OCI-LY1 (cell line): ENCODE measurements around the gene TRABD2B.

ENCODE experiments used
- H2AFZ ChIP-seq: fragments of 200-600 bp; sonication (generic), shearing (Covaris generic); 2 replicates; pipeline ENCODE4 v1.6.0; 2014; ENCODE audit warnings: antibody characterized with exemption, mild to moderate bottlenecking, low read length
- H3F3A ChIP-seq: fragments of 200-600 bp; sonication (generic), shearing (Covaris generic); 2 replicates; pipeline ENCODE4 v1.6.0; 2014; ENCODE audit warnings: mild to moderate bottlenecking, antibody characterized with exemption, low read length, moderate library complexity; ENCODE audit not compliant: insufficient read depth
- H3K27ac ChIP-seq: fragments of 200-600 bp; sonication (generic); 2 replicates; pipeline ENCODE4 v1.5.1; 2014; ENCODE audit warnings: low read length, mixed run types, mild to moderate bottlenecking, low read depth; ENCODE audit not compliant: poor library complexity, severe bottlenecking
- H3K27me3 ChIP-seq: fragments of 200-600 bp; sonication (generic); 2 replicates; pipeline ENCODE4 v1.6.0; 2014; ENCODE audit warnings: antibody characterized with exemption, mild to moderate bottlenecking, low read length, moderate library complexity; ENCODE audit not compliant: insufficient read depth
- H3K36me3 ChIP-seq: fragments of 200-600 bp; sonication (generic); 2 replicates; pipeline ENCODE4 v1.6.1; 2014; ENCODE audit warnings: mild to moderate bottlenecking, antibody characterized with exemption, low read length, moderate library complexity, mixed read lengths; ENCODE audit not compliant: insufficient read depth
- H3K4me1 ChIP-seq: fragments of 200-600 bp; sonication (generic); 2 replicates; pipeline ENCODE4 v1.5.1; 2014; ENCODE audit warnings: mild to moderate bottlenecking, low read length, moderate library complexity; ENCODE audit not compliant: insufficient read depth, severe bottlenecking
- H3K4me2 ChIP-seq: fragments of 200-600 bp; sonication (generic), shearing (Covaris generic); 2 replicates; pipeline ENCODE4 v1.6.1; 2014; ENCODE audit warnings: low read length
- H3K4me3 ChIP-seq: fragments of 200-600 bp; sonication (generic); 2 replicates; pipeline ENCODE4 v1.5.1; 2014; ENCODE audit warnings: low read length, low read depth, mild to moderate bottlenecking, mixed read lengths; ENCODE audit not compliant: poor library complexity, severe bottlenecking
- H3K79me2 ChIP-seq: fragments of 200-600 bp; shearing (Covaris generic); 2 replicates; pipeline ENCODE4 v1.6.1; 2016; ENCODE audit warnings: mixed run types, low read length, mixed read lengths; ENCODE audit not compliant: insufficient read depth
- H3K9ac ChIP-seq: fragments of 200-600 bp; sonication (generic), shearing (Covaris generic); 2 replicates; pipeline ENCODE4 v1.6.1; 2014; ENCODE audit warnings: mild to moderate bottlenecking, low read length, mixed read lengths
- H3K9me2 ChIP-seq: fragments of 200-600 bp; sonication (generic), shearing (Covaris generic); 2 replicates; pipeline ENCODE4 v1.6.1; 2014; ENCODE audit warnings: low read depth, mild to moderate bottlenecking, low read length, mixed read lengths
- H3K9me3 ChIP-seq: fragments of 200-600 bp; shearing (Covaris generic); 2 replicates; pipeline ENCODE4 v1.6.1; 2014; ENCODE audit warnings: low read length, mixed read lengths
- H4K20me1 ChIP-seq: fragments of 200-600 bp; sonication (generic), shearing (Covaris generic); 2 replicates; pipeline ENCODE4 v1.6.0; 2016; ENCODE audit warnings: mild to moderate bottlenecking, low read length; ENCODE audit not compliant: insufficient read depth
- CTCF ChIP-seq: fragments of 200-600 bp; sonication (generic), shearing (Covaris generic); IDR thresholded peaks from 2 replicates; pipeline ENCODE4 v1.5.1; 2017; ENCODE audit warnings: mild to moderate bottlenecking, antibody characterized with exemption, low read length, moderate library complexity, mixed read lengths
- EZH2 ChIP-seq: fragments of 200-600 bp; sonication (generic), shearing (Covaris generic); IDR thresholded peaks from 2 replicates; pipeline ENCODE4 v1.8.0; 2017; ENCODE audit warnings: borderline replicate concordance, mixed run types, mild to moderate bottlenecking, antibody characterized with exemption, low read length, moderate library complexity, mixed read lengths

Gene TRABD2B

GRCh38 chr1:47816325-47817071, 180.7 kb downstream of the TRABD2B start:
- Histone ChIP-seq H3K4me1 (no peaks in the 10 kb centered on the region), H3K27me3 (no peaks in the 10 kb centered on the region), H3K9me2 (no peaks in the 10 kb centered on the region), H2AFZ (no peak overlapping the region), H4K20me1 (no peaks in the 10 kb centered on the region), H3K36me3 (no peaks in the 10 kb centered on the region), H3K9ac (no peak overlapping the region), H3K4me3 (no peak overlapping the region), H3K79me2 (no peaks in the 10 kb centered on the region), H3K27ac (no peak overlapping the region), H3K4me2 (no peak overlapping the region), H3F3A (no peaks in the 10 kb centered on the region), H3K9me3 (no peaks in the 10 kb centered on the region)
- no peak for TF ChIP-seq EZH2
- TF ChIP-seq CTCF: no peak

- no peaks in the 10 kb centered on the region for H3K27me3 ChIP-seq
- H4K20me1 ChIP-seq: no peaks in the 10 kb centered on the region
- TF ChIP-seq CTCF: no peak
- TF ChIP-seq EZH2: no peak
- H3F3A ChIP-seq: no peaks in the 10 kb centered on the region
- H3K9me3 ChIP-seq: no peaks in the 10 kb centered on the region
- no peak overlapping the region for H3K4me3 ChIP-seq
- H3K9ac ChIP-seq: no peak overlapping the region
- no peak overlapping the region for H3K27ac ChIP-seq
- H3K9me2 ChIP-seq: no peaks in the 10 kb centered on the region
- no peaks in the 10 kb centered on the region for H3K79me2 ChIP-seq
- no peaks in the 10 kb centered on the region for H3K4me1 ChIP-seq
- no peak overlapping the region for H3K4me2 ChIP-seq
- H3K36me3 ChIP-seq: no peaks in the 10 kb centered on the region
- no peak overlapping the region for H2AFZ ChIP-seq
Observed at GRCh38 chr1:47814612-47815395, 182.4 kb downstream of the TRABD2B start.

- H2AFZ ChIP-seq: no peak overlapping the region
- no peak overlapping the region for H3K27ac ChIP-seq
- H4K20me1 ChIP-seq: no peaks in the 10 kb centered on the region
- no peak overlapping the region for H3K4me3 ChIP-seq
- H3K9me2 ChIP-seq: no peaks in the 10 kb centered on the region
- H3K4me1 ChIP-seq: no peaks in the 10 kb centered on the region
- no peak overlapping the region for H3K9ac ChIP-seq
- H3K9me3 ChIP-seq: no peaks in the 10 kb centered on the region
- H3K27me3 ChIP-seq: no peaks in the 10 kb centered on the region
- H3F3A ChIP-seq: no peaks in the 10 kb centered on the region
- no peaks in the 10 kb centered on the region for H3K79me2 ChIP-seq
- H3K36me3 ChIP-seq: no peaks in the 10 kb centered on the region
- TF ChIP-seq EZH2: no peak
- TF ChIP-seq CTCF: no peak
- H3K4me2 ChIP-seq: no peak overlapping the region
Observed at GRCh38 chr1:47813970-47814369, 183.2 kb downstream of the TRABD2B start.
